ENCODE results near the gene CYP19A1. TPM values are rescaled to one million over a fixed set of nuclear protein-coding genes. Genes with fewer than 3 reads are reported as not detected.

The CYP19A1 gene
- total and polyA plus RNA-seq, 4 donors: 0.03 to 124 (median 0.50) TPM; not detected in 1

GRCh38 chr15:51374131-51374530 is 35.7 kb upstream of the CYP19A1 start:
- H3K27me3 ChIP-seq (ENCODE audit: control insufficient read depth in 4 of 4, insufficient read depth in 4 of 4, low read length in 3 of 4): no peaks in the 10 kb centered on the region
- no peaks in the 10 kb centered on the region for H3K4me1 ChIP-seq (ENCODE audit: control insufficient read depth in 4 of 4, insufficient read depth in 4 of 4, low read length in 3 of 4)
- TF ChIP-seq, protein P1, sequence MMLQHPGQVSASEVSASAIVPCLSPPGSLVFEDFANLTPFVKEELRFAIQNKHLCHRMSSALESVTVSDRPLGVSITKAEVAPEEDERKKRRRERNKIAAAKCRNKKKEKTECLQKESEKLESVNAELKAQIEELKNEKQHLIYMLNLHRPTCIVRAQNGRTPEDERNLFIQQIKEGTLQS (IDR thresholded peaks at IDR 0.05): no peak
- TF ChIP-seq RXRA (IDR thresholded peaks at IDR 0.05) (no peak), GABPA (IDR thresholded peaks at IDR 0.05 in 1 of 2, conservative IDR thresholded peaks at IDR 0.05 in 1 of 2) (no peak), NR2F2 (IDR thresholded peaks at IDR 0.05) (no peak)

DNA sequence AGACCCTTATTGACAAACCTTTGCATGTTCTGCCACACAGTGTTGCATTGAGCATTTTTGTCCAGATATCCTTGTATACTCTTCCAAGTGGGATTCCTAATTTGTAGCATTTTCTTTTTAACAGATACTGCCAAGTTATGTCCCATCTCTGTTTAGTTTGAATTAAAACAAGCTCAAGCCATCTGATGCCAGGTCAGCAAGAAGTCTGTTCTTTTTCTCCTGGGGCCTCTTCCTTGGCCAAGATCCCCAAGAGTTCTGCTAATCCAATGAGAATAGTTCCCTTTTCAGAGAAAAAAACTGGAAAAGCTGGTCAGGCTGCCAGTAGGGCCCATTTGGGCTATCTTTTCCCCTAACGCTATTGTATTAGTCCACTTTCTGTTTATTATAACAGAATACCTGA is 32.9 kb upstream of the CYP19A1 start:
- Histone ChIP-seq H3K4me1 (ENCODE audit: control insufficient read depth in 4 of 4, insufficient read depth in 4 of 4, low read length in 3 of 4) (no peaks in the 10 kb centered on the region), H3K27me3 (ENCODE audit: control insufficient read depth in 4 of 4, insufficient read depth in 4 of 4, low read length in 3 of 4) (no peaks in the 10 kb centered on the region), H3K9ac (ENCODE audit: low read depth in 1 of 2, low read length in 2 of 2) (no peak overlapping the region), H3K27ac (ENCODE audit: low read depth in 1 of 2, low read length in 2 of 2) (no peak overlapping the region), H3K9me3 (ENCODE audit: control insufficient read depth in 4 of 4, low read length in 3 of 4) (no peaks in the 10 kb centered on the region), H3K36me3 (ENCODE audit: control insufficient read depth in 4 of 4, insufficient read depth in 3 of 4, low read depth in 1 of 4, low read length in 3 of 4) (no peaks in the 10 kb centered on the region), H3K4me3 (ENCODE audit: low read depth in 1 of 3, low read length in 3 of 3) (no peak overlapping the region)
- WGBS: 92% methylated on average over 1 of the region's 1 CpG
- TF ChIP-seq RXRA (IDR thresholded peaks at IDR 0.05): no peak
- no peak for TF ChIP-seq FOXA1 (IDR thresholded peaks at IDR 0.05)
- no peak for TF ChIP-seq NR2F2 (IDR thresholded peaks at IDR 0.05)
- no peak for TF ChIP-seq TAF1 (conservative IDR thresholded peaks at IDR 0.05)
- no peak for TF ChIP-seq RAD21 (IDR thresholded peaks at IDR 0.05)
- TF ChIP-seq SP1 (IDR thresholded peaks at IDR 0.05): no peak
- TF ChIP-seq, protein P1 (IDR thresholded peaks at IDR 0.05): no peak
- TF ChIP-seq FOXA2 (IDR thresholded peaks at IDR 0.05): no peak
- no peak for TF ChIP-seq ZBTB33 (IDR thresholded peaks at IDR 0.05)
- TF ChIP-seq, protein P2, sequence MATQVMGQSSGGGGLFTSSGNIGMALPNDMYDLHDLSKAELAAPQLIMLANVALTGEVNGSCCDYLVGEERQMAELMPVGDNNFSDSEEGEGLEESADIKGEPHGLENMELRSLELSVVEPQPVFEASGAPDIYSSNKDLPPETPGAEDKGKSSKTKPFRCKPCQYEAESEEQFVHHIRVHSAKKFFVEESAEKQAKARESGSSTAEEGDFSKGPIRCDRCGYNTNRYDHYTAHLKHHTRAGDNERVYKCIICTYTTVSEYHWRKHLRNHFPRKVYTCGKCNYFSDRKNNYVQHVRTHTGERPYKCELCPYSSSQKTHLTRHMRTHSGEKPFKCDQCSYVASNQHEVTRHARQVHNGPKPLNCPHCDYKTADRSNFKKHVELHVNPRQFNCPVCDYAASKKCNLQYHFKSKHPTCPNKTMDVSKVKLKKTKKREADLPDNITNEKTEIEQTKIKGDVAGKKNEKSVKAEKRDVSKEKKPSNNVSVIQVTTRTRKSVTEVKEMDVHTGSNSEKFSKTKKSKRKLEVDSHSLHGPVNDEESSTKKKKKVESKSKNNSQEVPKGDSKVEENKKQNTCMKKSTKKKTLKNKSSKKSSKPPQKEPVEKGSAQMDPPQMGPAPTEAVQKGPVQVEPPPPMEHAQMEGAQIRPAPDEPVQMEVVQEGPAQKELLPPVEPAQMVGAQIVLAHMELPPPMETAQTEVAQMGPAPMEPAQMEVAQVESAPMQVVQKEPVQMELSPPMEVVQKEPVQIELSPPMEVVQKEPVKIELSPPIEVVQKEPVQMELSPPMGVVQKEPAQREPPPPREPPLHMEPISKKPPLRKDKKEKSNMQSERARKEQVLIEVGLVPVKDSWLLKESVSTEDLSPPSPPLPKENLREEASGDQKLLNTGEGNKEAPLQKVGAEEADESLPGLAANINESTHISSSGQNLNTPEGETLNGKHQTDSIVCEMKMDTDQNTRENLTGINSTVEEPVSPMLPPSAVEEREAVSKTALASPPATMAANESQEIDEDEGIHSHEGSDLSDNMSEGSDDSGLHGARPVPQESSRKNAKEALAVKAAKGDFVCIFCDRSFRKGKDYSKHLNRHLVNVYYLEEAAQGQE (IDR thresholded peaks at IDR 0.05): no peak
- TF ChIP-seq CTCF (IDR thresholded peaks at IDR 0.05; ENCODE audit: low read depth, low read length, missing input control): no peak
- no peak for DNase-seq (ENCODE audit: low spot score)

More at GRCh38 chr15:51374131-51374530, 35.7 kb upstream of the CYP19A1 start:
- no peaks in the 10 kb centered on the region for H3K36me3 ChIP-seq (ENCODE audit: control insufficient read depth in 4 of 4, insufficient read depth in 3 of 4, low read depth in 1 of 4, low read length in 3 of 4)
- H3K9me3 ChIP-seq (ENCODE audit: control insufficient read depth in 4 of 4, low read length in 3 of 4): no peaks in the 10 kb centered on the region
- DNase-seq (ENCODE audit: low spot score): no peak
- no peak overlapping the region for H3K27ac ChIP-seq (ENCODE audit: low read depth in 1 of 2, low read length in 2 of 2)
- H3K4me3 ChIP-seq (ENCODE audit: low read depth in 1 of 3, low read length in 3 of 3): no peak overlapping the region
- no peak overlapping the region for H3K9ac ChIP-seq (ENCODE audit: low read depth in 1 of 2, low read length in 2 of 2)
